Activated CD4-positive, alpha-beta T cell treated with anti-CD3 and anti-CD28 coated beads, Interleukin-2, Interleukin-4, amounts not matched to agents 100 ng/mL and 50 ng/mL, durations not matched to agents 16 hours and 8 hours (primary cell): ENCODE data around the gene SYNGR1.
"Not testable (repeated sequence)": the region's sequence is repeated elsewhere in the genome, so short reads cannot be mapped to it uniquely, and the experiment has no call there.

ENCODE experiments used
- DNase-seq: peaks from one replicate; pipeline ENCODE4 v3.0.0-alpha.2; 2020; ENCODE audit warnings: low spot score

The SYNGR1 gene

GRCh38 chr22:39409516-39410029, 59.8 kb downstream of the SYNGR1 start:
- DNase-seq: no peak

- DNase-seq: no peak
Measured at GRCh38 chr22:39410264-39410663, 60.5 kb downstream of the SYNGR1 start.

GRCh38 chr22:39411828-39412365, 62.1 kb downstream of the SYNGR1 start:
- not testable (repeated sequence) for DNase-seq

GRCh38 chr22:39413204-39413603, 63.4 kb downstream of the SYNGR1 start:
- DNase-seq: not testable (repeated sequence)

- no peak for DNase-seq
Measured at GRCh38 chr22:39414377-39414776, 64.6 kb downstream of the SYNGR1 start.

GRCh38 chr22:39414886-39415285, 65.1 kb downstream of the SYNGR1 start:
- DNase-seq: no peak

- no peak for DNase-seq
Measured at GRCh38 chr22:39415506-39415905, 65.7 kb downstream of the SYNGR1 start.

- DNase-seq: no peak
Measured at GRCh38 chr22:39416319-39416718, 66.5 kb downstream of the SYNGR1 start.

- no peak for DNase-seq
Measured at GRCh38 chr22:39417641-39418040, 67.8 kb downstream of the SYNGR1 start.

- no peak for DNase-seq
Measured at GRCh38 chr22:39418696-39419095, 68.9 kb downstream of the SYNGR1 start.

- no peak for DNase-seq
Measured at GRCh38 chr22:39419096-39419495, 69.3 kb downstream of the SYNGR1 start.

- no peak for DNase-seq
Measured at GRCh38 chr22:39419911-39420310, 70.1 kb downstream of the SYNGR1 start.

GRCh38 chr22:39421691-39422090, 71.9 kb downstream of the SYNGR1 start:
- no peak for DNase-seq

- no peak for DNase-seq
Measured at GRCh38 chr22:39422101-39422500, 72.3 kb downstream of the SYNGR1 start.

GRCh38 chr22:39422721-39423120, 72.9 kb downstream of the SYNGR1 start:
- no peak for DNase-seq

- no peak for DNase-seq
Measured at GRCh38 chr22:39423976-39424375, 74.2 kb downstream of the SYNGR1 start.

GRCh38 chr22:39426380-39427043, 76.7 kb downstream of the SYNGR1 start:
- no peak for DNase-seq

- no peak for DNase-seq
Measured at GRCh38 chr22:39427751-39428596, 78.2 kb downstream of the SYNGR1 start.

- no peak for DNase-seq
Measured at GRCh38 chr22:39428597-39429071, 78.8 kb downstream of the SYNGR1 start.

GRCh38 chr22:39429186-39429585, 79.4 kb downstream of the SYNGR1 start:
- no peak for DNase-seq

- DNase-seq: no peak
Measured at GRCh38 chr22:39429916-39430575, 80.3 kb downstream of the SYNGR1 start.

- no peak for DNase-seq
Measured at GRCh38 chr22:39430576-39431150, 80.9 kb downstream of the SYNGR1 start.
